PC-3 (cell line): ENCODE data around the gene TGFBR3.

Experiments
- CTCF ChIP-seq: fragments of 300-600 bp; sonication (generic); conservative IDR thresholded peaks from 2 replicates; pipeline ENCODE4 v1.5.1; 2017; ENCODE audit warnings: antibody characterized with exemption, low read depth, mild to moderate bottlenecking, low read length
- EZH2 ChIP-seq: fragments of 300-600 bp; sonication (generic); IDR thresholded peaks from one replicate; pipeline ENCODE4 v1.6.1; 2017; ENCODE audit warnings: antibody characterized with exemption, mild to moderate bottlenecking, low read length; ENCODE audit not compliant: unreplicated experiment

GRCh38 chr1:91831132-91831930, 54.6 kb downstream of the TGFBR3 start:
- TF ChIP-seq CTCF (no peak), EZH2 (no peak)
